ENCODE measurements around the gene ZC3H12C. TPM values are rescaled to one million over a fixed set of nuclear protein-coding genes. Genes with fewer than 3 reads are reported as not detected.

ZC3H12C gene
- total RNA-seq, 1 donor from 2014 or later, result 11.4 TPM

GRCh38 chr11:110182886-110183285 lies 89.7 kb downstream of the ZC3H12C start:
- Histone ChIP-seq H3K36me3 (no peaks in the 10 kb centered on the region), H3K27me3 (ENCODE audit: low read depth) (no peaks in the 10 kb centered on the region), H3K4me1 (no peaks in the 10 kb centered on the region), H3K9me3 (no peaks in the 10 kb centered on the region), H3K27ac (no peak overlapping the region), H3K4me3 (no peak overlapping the region)
- TF ChIP-seq CTCF (IDR thresholded peaks at IDR 0.05), result no peak
- ATAC-seq, result no peak
- DNase-seq, result no peak
- intact Hi-C loops (cut with DNase I), result no loop called here

GRCh38 chr11:110184456-110184855 lies 91.3 kb downstream of the ZC3H12C start:
- Histone ChIP-seq H3K27me3 (ENCODE audit: low read depth) (no peaks in the 10 kb centered on the region), H3K4me3 (no peak overlapping the region), H3K36me3 (no peaks in the 10 kb centered on the region), H3K27ac (no peak overlapping the region), H3K4me1 (no peaks in the 10 kb centered on the region), H3K9me3 (no peaks in the 10 kb centered on the region)
- ATAC-seq (no peak), DNase-seq (no peak)
- intact Hi-C loops (cut with DNase I), result no loop called here
- no peak for TF ChIP-seq CTCF (IDR thresholded peaks at IDR 0.05)

- H3K27ac ChIP-seq, result no peak overlapping the region
Measured at GRCh38 chr11:110185121-110185591, 92.0 kb downstream of the ZC3H12C start.

GRCh38 chr11:110185599-110185998 lies 92.4 kb downstream of the ZC3H12C start:
- no peaks in the 10 kb centered on the region for H3K36me3 ChIP-seq
- no peak for TF ChIP-seq CTCF (IDR thresholded peaks at IDR 0.05)
- H3K27me3 ChIP-seq (ENCODE audit: low read depth), result no peaks in the 10 kb centered on the region
- H3K9me3 ChIP-seq, result no peaks in the 10 kb centered on the region
- DNase-seq (no peak), ATAC-seq (no peak)
- intact Hi-C loops (cut with DNase I), result no loop called here
- no peak overlapping the region for H3K4me3 ChIP-seq
- H3K4me1 ChIP-seq, result no peaks in the 10 kb centered on the region
- no peak overlapping the region for H3K27ac ChIP-seq

More at GRCh38 chr11:110185121-110185591, 92.0 kb downstream of the ZC3H12C start:
- ATAC-seq (no peak), DNase-seq (no peak)
- Histone ChIP-seq H3K36me3 (no peaks in the 10 kb centered on the region), H3K4me3 (no peak overlapping the region), H3K4me1 (no peaks in the 10 kb centered on the region), H3K27me3 (ENCODE audit: low read depth) (no peaks in the 10 kb centered on the region), H3K9me3 (no peaks in the 10 kb centered on the region)
- intact Hi-C loops (cut with DNase I), result no loop called here
- no peak for TF ChIP-seq CTCF (IDR thresholded peaks at IDR 0.05)

- Histone ChIP-seq H3K27ac (no peak overlapping the region), H3K27me3 (ENCODE audit: low read depth) (no peaks in the 10 kb centered on the region), H3K4me3 (no peak overlapping the region), H3K9me3 (no peaks in the 10 kb centered on the region), H3K4me1 (no peaks in the 10 kb centered on the region), H3K36me3 (no peaks in the 10 kb centered on the region)
- intact Hi-C loops (cut with DNase I), result no loop called here
- DNase-seq (no peak), ATAC-seq (no peak)
- TF ChIP-seq CTCF (IDR thresholded peaks at IDR 0.05), result no peak
Measured at GRCh38 chr11:110186456-110186855, 93.3 kb downstream of the ZC3H12C start.

- intact Hi-C loops (cut with DNase I), result no loop called here
- no peak for DNase-seq
Measured at GRCh38 chr11:110186867-110187266, 93.7 kb downstream of the ZC3H12C start.

More at GRCh38 chr11:110186867-110187266, 93.7 kb downstream of the ZC3H12C start:
- Histone ChIP-seq H3K9me3 (no peaks in the 10 kb centered on the region), H3K36me3 (no peaks in the 10 kb centered on the region), H3K27ac (no peak overlapping the region), H3K4me3 (no peak overlapping the region), H3K4me1 (no peaks in the 10 kb centered on the region), H3K27me3 (ENCODE audit: low read depth) (no peaks in the 10 kb centered on the region)
- TF ChIP-seq CTCF (IDR thresholded peaks at IDR 0.05), result no peak
- no peak for ATAC-seq
